WTC11 (cell line): ENCODE data around the gene TTC4. TPM values are rescaled to one million over a fixed set of nuclear protein-coding genes. Genes with fewer than 3 reads are reported as not detected.

Source experiments
- ATAC-seq: fragments of 200-7000 bp; cut with Tn5 transposase; 2 replicates; pipeline ENCODE4 v1.10.0; 2021; ENCODE audit warnings: mild to moderate bottlenecking, moderate library complexity
- CTCF ChIA-PET: fragments of 300-600 bp; sonication (Branson Sonifier 250); formaldehyde crosslinking; loops from one replicate; lab custom pipeline; 2021; ENCODE audit warnings: antibody characterized with exemption; lab: Charles Lee
- POLR2A ChIA-PET: fragments of 350-600 bp; sonication (Branson Sonifier 250); formaldehyde crosslinking; loops from one replicate; lab custom pipeline; 2021; ENCODE audit warnings: antibody characterized with exemption; lab: Charles Lee
- DNase-seq: peaks from one replicate; pipeline ENCODE4 v3.0.0; 2021; ENCODE audit warnings: low spot score
- H3K27ac Mint-ChIP-seq: 2 replicates; pipeline ENCODE4 v1.8.0; 2021; ENCODE audit warnings: mixed read lengths
- H3K27me3 Mint-ChIP-seq: 2 replicates; pipeline ENCODE4 v1.8.0; 2021; ENCODE audit warnings: low read depth, mild to moderate bottlenecking, moderate library complexity, mixed read lengths
- H3K36me3 Mint-ChIP-seq: 2 replicates; pipeline ENCODE4 v1.8.0; 2021; ENCODE audit warnings: mixed read lengths
- H3K4me1 Mint-ChIP-seq: 2 replicates; pipeline ENCODE4 v1.8.0; 2022; ENCODE audit warnings: mixed read lengths
- H3K4me3 Mint-ChIP-seq: 2 replicates; pipeline ENCODE4 v1.8.0; 2021; ENCODE audit warnings: mild to moderate bottlenecking, moderate library complexity, mixed read lengths
- H3K9me3 Mint-ChIP-seq: 2 replicates; pipeline ENCODE4 v1.8.0; 2021; ENCODE audit warnings: mixed read lengths
- ATF1 ChIP-seq: sonication (generic); formaldehyde crosslinking; IDR thresholded peaks from 2 replicates; pipeline ENCODE4 v1.8.1; 2023; ENCODE audit warnings: mild to moderate bottlenecking, moderate library complexity, missing genetic modification reagents
- CBFB ChIP-seq: sonication (generic); formaldehyde crosslinking; IDR thresholded peaks from 2 replicates; pipeline ENCODE4 v1.8.1; 2022; ENCODE audit warnings: mild to moderate bottlenecking, low read depth, missing genetic modification reagents
- CREM ChIP-seq: sonication (generic); formaldehyde crosslinking; IDR thresholded peaks from 2 replicates; pipeline ENCODE4 v1.8.1; 2022; ENCODE audit warnings: mild to moderate bottlenecking, missing genetic modification reagents, moderate library complexity
- ELF4 ChIP-seq: sonication (generic); formaldehyde crosslinking; IDR thresholded peaks from 2 replicates; pipeline ENCODE4 v1.8.1; 2022; ENCODE audit warnings: low read depth, mild to moderate bottlenecking, moderate library complexity, missing genetic modification reagents
- EMX1 ChIP-seq: fragments of 250-450 bp; sonication (Bioruptor Pico); IDR thresholded peaks from 2 replicates; pipeline ENCODE4 v1.8.0; 2021; ENCODE audit warnings: mild to moderate bottlenecking
- ETV6 ChIP-seq: sonication (generic); formaldehyde crosslinking; IDR thresholded peaks from 2 replicates; pipeline ENCODE4 v1.8.1; 2022; ENCODE audit warnings: mild to moderate bottlenecking, missing genetic modification reagents
- FOXJ3 ChIP-seq: sonication (generic); formaldehyde crosslinking; IDR thresholded peaks from 2 replicates; pipeline ENCODE4 v1.9.0; 2021; ENCODE audit warnings: missing genetic modification reagents, mild to moderate bottlenecking, borderline replicate concordance
- FOXK1 ChIP-seq: sonication (generic); formaldehyde crosslinking; IDR thresholded peaks from 2 replicates; pipeline ENCODE4 v1.8.0; 2022; ENCODE audit warnings: mild to moderate bottlenecking, moderate library complexity, missing genetic modification reagents
- FOXP1 ChIP-seq: sonication (generic); formaldehyde crosslinking; IDR thresholded peaks from 2 replicates; pipeline ENCODE4 v1.8.0; 2022; ENCODE audit warnings: missing genetic modification reagents, mild to moderate bottlenecking, moderate library complexity, borderline replicate concordance
- IRF2 ChIP-seq: sonication (generic); formaldehyde crosslinking; IDR thresholded peaks from 2 replicates; pipeline ENCODE4 v1.8.0; 2022; ENCODE audit warnings: low read depth, missing genetic modification reagents, borderline replicate concordance
- JAZF1 ChIP-seq: fragments of 250-450 bp; sonication (Bioruptor Pico); IDR thresholded peaks from 2 replicates; pipeline ENCODE4 v1.9.0; 2021; ENCODE audit warnings: moderate library complexity, mild to moderate bottlenecking, inconsistent platforms
- NFATC4 ChIP-seq: fragments of 250-450 bp; sonication (Bioruptor Pico); IDR thresholded peaks from 2 replicates; pipeline ENCODE4 v1.9.0; 2021; ENCODE audit warnings: mild to moderate bottlenecking
- OVOL2 ChIP-seq: fragments of 250-450 bp; sonication (Bioruptor Pico); IDR thresholded peaks from 2 replicates; pipeline ENCODE4 v1.9.0; 2021; ENCODE audit warnings: mild to moderate bottlenecking, borderline replicate concordance
- SP1 ChIP-seq: sonication (generic); formaldehyde crosslinking; conservative IDR thresholded peaks from 2 replicates; pipeline ENCODE4 v1.8.1; 2022; ENCODE audit warnings: missing genetic modification reagents
- ZNF121 ChIP-seq: sonication (generic); formaldehyde crosslinking; IDR thresholded peaks from 2 replicates; pipeline ENCODE4 v1.8.0; 2023; ENCODE audit warnings: missing genetic modification reagents
- ZNF416 ChIP-seq: fragments of 250-450 bp; sonication (Bioruptor Pico); IDR thresholded peaks from 2 replicates; pipeline ENCODE4 v1.9.0; 2021; ENCODE audit warnings: mild to moderate bottlenecking, inconsistent platforms
- ZNF423 ChIP-seq: fragments of 250-450 bp; sonication (Bioruptor Pico); IDR thresholded peaks from 2 replicates; pipeline ENCODE4 v2.1.2; 2022; ENCODE audit warnings: mild to moderate bottlenecking, moderate library complexity
- total RNA-seq: library from RNA; stranded (reverse); gene quantifications from 3 replicates; pipeline ENCODE4 v1.2.3, GENCODE V29; 2021
- TF ChIP-seq, protein P1 (sequence below): fragments of 250-450 bp; sonication (Bioruptor Pico); IDR thresholded peaks from 2 replicates; pipeline ENCODE4 v2.1.2; 2022; ENCODE audit warnings: mild to moderate bottlenecking, moderate library complexity
- TF ChIP-seq, protein P2 (sequence below): sonication (generic); formaldehyde crosslinking; IDR thresholded peaks from 2 replicates; pipeline ENCODE4 v1.8.0; 2022; ENCODE audit warnings: mild to moderate bottlenecking, missing genetic modification reagents
- TF ChIP-seq, protein P3 (sequence below): sonication (generic); formaldehyde crosslinking; IDR thresholded peaks from 2 replicates; pipeline ENCODE4 v1.8.1; 2023; ENCODE audit warnings: mild to moderate bottlenecking, missing genetic modification reagents
- TF ChIP-seq, protein P4 (sequence below): sonication (generic); formaldehyde crosslinking; IDR thresholded peaks from 2 replicates; pipeline ENCODE4 v1.8.0; 2022; ENCODE audit warnings: mild to moderate bottlenecking, missing genetic modification reagents
- TF ChIP-seq, protein P5 (sequence below): sonication (generic); formaldehyde crosslinking; IDR thresholded peaks from 2 replicates; pipeline ENCODE4 v1.8.1; 2023; ENCODE audit warnings: mild to moderate bottlenecking, missing genetic modification reagents, moderate library complexity
- TF ChIP-seq, protein P6 (sequence below): sonication (generic); formaldehyde crosslinking; IDR thresholded peaks from 2 replicates; pipeline ENCODE4 v1.8.0; 2023; ENCODE audit warnings: mild to moderate bottlenecking, missing genetic modification reagents

The TTC4 gene
- total RNA-seq, 1 experiment from 2014 or later: 18.8 TPM

DNA sequence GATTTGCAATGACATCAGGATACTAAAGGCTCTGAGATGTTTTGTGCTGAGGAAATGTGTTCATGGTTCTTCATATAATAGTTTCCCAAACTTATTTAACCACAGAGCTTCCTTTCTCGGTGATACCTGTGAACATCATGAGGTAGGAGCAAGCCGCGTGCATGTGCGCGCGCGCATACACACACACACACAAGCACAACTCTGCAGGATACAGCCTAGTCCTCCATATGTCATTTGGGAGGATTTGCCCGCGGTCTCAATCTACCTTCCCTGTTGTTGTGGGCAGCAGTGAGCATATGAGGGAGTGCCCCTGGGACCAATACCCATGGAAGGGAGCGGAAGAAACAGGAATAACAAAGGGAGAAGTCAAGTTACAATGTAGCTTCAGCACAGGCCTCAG is 12.2 kb upstream of the TTC4 start (continued):
- TF ChIP-seq, protein P1, sequence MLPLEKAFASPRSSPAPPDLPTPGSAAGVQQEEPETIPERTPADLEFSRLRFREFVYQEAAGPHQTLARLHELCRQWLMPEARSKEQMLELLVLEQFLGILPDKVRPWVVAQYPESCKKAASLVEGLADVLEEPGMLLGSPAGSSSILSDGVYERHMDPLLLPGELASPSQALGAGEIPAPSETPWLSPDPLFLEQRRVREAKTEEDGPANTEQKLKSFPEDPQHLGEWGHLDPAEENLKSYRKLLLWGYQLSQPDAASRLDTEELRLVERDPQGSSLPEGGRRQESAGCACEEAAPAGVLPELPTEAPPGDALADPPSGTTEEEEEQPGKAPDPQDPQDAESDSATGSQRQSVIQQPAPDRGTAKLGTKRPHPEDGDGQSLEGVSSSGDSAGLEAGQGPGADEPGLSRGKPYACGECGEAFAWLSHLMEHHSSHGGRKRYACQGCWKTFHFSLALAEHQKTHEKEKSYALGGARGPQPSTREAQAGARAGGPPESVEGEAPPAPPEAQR (CRISPR knock-in tag): no peak
- TF ChIP-seq ZNF121 (CRISPR knock-in tag) (no peak), FOXJ3 (CRISPR knock-in tag) (no peak), FOXP1 (CRISPR knock-in tag) (no peak), NFATC4 (CRISPR knock-in tag) (no peak), CREM (CRISPR knock-in tag) (no peak)

DNA sequence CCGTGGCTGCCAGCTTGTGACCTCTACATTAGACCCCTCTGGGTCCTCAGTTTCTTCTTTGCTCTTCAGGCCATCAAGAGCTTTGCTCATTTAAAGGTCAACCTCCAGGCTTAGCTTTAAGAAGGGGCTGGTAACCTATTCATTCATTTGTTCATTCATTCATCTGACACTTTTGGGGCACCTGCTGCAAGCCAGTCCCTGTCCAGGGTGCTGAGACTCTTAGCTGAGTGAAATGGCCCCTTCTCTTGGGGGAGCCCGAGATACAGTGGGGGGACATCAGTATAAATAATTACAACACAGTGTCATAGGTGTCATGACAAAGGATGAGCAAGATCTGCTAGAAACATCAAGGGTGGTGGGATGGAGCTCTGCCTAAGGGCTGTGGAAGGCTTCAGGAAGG is 10.5 kb upstream of the TTC4 start:
- H3K27ac Mint-ChIP-seq: no peak overlapping the region
- ChIA-PET CTCF (interaction anchor here (1.1 to 1.5 kb wide), 2 partner anchors 87 to 102 kb away, joined by 3 to 7 read pairs; no protein-coding TSS in a partner anchor), POLR2A (no interaction called here)
- DNase-seq (no peak), ATAC-seq (no peak)
- no peaks in the 10 kb centered on the region for H3K9me3 Mint-ChIP-seq
- peaks cover 10% of the 10 kb centered on the region for H3K27me3 Mint-ChIP-seq
- TF ChIP-seq SP1 (CRISPR knock-in tag): no peak
- no peak for TF ChIP-seq ZNF121 (CRISPR knock-in tag)
- TF ChIP-seq, protein P2, sequence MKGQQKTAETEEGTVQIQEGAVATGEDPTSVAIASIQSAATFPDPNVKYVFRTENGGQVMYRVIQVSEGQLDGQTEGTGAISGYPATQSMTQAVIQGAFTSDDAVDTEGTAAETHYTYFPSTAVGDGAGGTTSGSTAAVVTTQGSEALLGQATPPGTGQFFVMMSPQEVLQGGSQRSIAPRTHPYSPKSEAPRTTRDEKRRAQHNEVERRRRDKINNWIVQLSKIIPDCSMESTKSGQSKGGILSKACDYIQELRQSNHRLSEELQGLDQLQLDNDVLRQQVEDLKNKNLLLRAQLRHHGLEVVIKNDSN (CRISPR knock-in tag): no peak
- no peak for TF ChIP-seq FOXK1
- TF ChIP-seq ATF1 (CRISPR knock-in tag): no peak
- TF ChIP-seq, protein P3, sequence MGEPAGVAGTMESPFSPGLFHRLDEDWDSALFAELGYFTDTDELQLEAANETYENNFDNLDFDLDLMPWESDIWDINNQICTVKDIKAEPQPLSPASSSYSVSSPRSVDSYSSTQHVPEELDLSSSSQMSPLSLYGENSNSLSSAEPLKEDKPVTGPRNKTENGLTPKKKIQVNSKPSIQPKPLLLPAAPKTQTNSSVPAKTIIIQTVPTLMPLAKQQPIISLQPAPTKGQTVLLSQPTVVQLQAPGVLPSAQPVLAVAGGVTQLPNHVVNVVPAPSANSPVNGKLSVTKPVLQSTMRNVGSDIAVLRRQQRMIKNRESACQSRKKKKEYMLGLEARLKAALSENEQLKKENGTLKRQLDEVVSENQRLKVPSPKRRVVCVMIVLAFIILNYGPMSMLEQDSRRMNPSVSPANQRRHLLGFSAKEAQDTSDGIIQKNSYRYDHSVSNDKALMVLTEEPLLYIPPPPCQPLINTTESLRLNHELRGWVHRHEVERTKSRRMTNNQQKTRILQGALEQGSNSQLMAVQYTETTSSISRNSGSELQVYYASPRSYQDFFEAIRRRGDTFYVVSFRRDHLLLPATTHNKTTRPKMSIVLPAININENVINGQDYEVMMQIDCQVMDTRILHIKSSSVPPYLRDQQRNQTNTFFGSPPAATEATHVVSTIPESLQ (CRISPR knock-in tag): no peak
- TF ChIP-seq, protein P4, sequence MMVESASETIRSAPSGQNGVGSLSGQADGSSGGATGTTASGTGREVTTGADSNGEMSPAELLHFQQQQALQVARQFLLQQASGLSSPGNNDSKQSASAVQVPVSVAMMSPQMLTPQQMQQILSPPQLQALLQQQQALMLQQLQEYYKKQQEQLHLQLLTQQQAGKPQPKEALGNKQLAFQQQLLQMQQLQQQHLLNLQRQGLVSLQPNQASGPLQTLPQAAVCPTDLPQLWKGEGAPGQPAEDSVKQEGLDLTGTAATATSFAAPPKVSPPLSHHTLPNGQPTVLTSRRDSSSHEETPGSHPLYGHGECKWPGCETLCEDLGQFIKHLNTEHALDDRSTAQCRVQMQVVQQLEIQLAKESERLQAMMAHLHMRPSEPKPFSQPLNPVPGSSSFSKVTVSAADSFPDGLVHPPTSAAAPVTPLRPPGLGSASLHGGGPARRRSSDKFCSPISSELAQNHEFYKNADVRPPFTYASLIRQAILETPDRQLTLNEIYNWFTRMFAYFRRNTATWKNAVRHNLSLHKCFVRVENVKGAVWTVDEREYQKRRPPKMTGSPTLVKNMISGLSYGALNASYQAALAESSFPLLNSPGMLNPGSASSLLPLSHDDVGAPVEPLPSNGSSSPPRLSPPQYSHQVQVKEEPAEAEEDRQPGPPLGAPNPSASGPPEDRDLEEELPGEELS (CRISPR knock-in tag): no peak
- TF ChIP-seq ETV6: no peak
- no peak for TF ChIP-seq EMX1
- TF ChIP-seq, protein P5, sequence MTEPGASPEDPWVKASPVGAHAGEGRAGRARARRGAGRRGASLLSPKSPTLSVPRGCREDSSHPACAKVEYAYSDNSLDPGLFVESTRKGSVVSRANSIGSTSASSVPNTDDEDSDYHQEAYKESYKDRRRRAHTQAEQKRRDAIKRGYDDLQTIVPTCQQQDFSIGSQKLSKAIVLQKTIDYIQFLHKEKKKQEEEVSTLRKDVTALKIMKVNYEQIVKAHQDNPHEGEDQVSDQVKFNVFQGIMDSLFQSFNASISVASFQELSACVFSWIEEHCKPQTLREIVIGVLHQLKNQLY (CRISPR knock-in tag): no peak
- no peak for TF ChIP-seq IRF2 (CRISPR knock-in tag)
- no peak for TF ChIP-seq FOXP1 (CRISPR knock-in tag)
- no peak for TF ChIP-seq ELF4 (CRISPR knock-in tag)
- no peaks in the 10 kb centered on the region for H3K36me3 Mint-ChIP-seq
- no peak overlapping the region for H3K4me3 Mint-ChIP-seq
- H3K4me1 Mint-ChIP-seq: no peaks in the 10 kb centered on the region

DNA sequence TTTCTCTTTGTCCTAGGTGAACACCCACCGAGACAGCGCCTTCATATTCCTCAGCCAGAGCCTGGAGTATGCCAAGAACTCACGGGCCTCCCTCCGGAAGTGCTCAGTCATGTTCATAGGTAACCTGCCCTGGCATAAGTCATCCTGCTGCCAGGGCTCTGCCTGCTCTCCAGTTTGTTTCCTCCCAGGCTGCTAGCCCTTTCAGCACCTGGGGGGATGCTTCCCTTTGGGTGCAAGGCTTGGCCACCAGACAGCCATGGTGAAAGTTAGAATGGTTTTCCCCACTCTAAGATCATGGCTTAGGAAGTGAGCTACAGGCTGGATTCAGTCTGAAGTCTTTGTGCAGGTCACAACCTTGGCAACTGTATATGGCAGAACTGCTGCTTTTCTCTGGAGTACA is 9.2 kb upstream of the TTC4 start:
- no peak overlapping the region for H3K27ac Mint-ChIP-seq
- H3K27me3 Mint-ChIP-seq: peaks cover 14% of the 10 kb centered on the region
- no peak overlapping the region for H3K4me3 Mint-ChIP-seq
- H3K4me1 Mint-ChIP-seq: no peaks in the 10 kb centered on the region
- DNase-seq: no peak
- no peak for ATAC-seq
- POLR2A ChIA-PET: no interaction called here
- CTCF ChIA-PET: no interaction called here
- no peaks in the 10 kb centered on the region for H3K9me3 Mint-ChIP-seq
- H3K36me3 Mint-ChIP-seq: no peaks in the 10 kb centered on the region
- TF ChIP-seq, protein P1 (CRISPR knock-in tag): no peak
- TF ChIP-seq JAZF1 (CRISPR knock-in tag) (no peak), CBFB (CRISPR knock-in tag) (no peak), ZNF416 (CRISPR knock-in tag) (no peak), NFATC4 (CRISPR knock-in tag) (no peak), OVOL2 (CRISPR knock-in tag) (no peak), ZNF423 (no peak), ATF1 (CRISPR knock-in tag) (no peak)
- TF ChIP-seq, protein P6, sequence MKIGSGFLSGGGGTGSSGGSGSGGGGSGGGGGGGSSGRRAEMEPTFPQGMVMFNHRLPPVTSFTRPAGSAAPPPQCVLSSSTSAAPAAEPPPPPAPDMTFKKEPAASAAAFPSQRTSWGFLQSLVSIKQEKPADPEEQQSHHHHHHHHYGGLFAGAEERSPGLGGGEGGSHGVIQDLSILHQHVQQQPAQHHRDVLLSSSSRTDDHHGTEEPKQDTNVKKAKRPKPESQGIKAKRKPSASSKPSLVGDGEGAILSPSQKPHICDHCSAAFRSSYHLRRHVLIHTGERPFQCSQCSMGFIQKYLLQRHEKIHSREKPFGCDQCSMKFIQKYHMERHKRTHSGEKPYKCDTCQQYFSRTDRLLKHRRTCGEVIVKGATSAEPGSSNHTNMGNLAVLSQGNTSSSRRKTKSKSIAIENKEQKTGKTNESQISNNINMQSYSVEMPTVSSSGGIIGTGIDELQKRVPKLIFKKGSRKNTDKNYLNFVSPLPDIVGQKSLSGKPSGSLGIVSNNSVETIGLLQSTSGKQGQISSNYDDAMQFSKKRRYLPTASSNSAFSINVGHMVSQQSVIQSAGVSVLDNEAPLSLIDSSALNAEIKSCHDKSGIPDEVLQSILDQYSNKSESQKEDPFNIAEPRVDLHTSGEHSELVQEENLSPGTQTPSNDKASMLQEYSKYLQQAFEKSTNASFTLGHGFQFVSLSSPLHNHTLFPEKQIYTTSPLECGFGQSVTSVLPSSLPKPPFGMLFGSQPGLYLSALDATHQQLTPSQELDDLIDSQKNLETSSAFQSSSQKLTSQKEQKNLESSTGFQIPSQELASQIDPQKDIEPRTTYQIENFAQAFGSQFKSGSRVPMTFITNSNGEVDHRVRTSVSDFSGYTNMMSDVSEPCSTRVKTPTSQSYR (CRISPR knock-in tag): no peak
